Islet precursor cell (in vitro differentiated cells): ENCODE results near the gene ZFYVE26.
"Not testable (repeated sequence)": the region's sequence is repeated elsewhere in the genome, so short reads cannot be mapped to it uniquely, and the experiment has no call there.

Experiments used
- DNase-seq: peaks from one replicate; pipeline ENCODE4 v3.0.0-alpha.2; 2018

Gene ZFYVE26

GRCh38 chr14:67749341-67750084 lies 66.9 kb downstream of the ZFYVE26 start:
- DNase-seq, result no peak

- no peak for DNase-seq
Measured at GRCh38 chr14:67748312-67748711, 68.1 kb downstream of the ZFYVE26 start.

GRCh38 chr14:67746927-67747326 lies 69.5 kb downstream of the ZFYVE26 start:
- DNase-seq, result no peak

- no peak for DNase-seq
Measured at GRCh38 chr14:67744046-67744445, 72.3 kb downstream of the ZFYVE26 start.

GRCh38 chr14:67738740-67739504 lies 77.5 kb downstream of the ZFYVE26 start:
- no peak for DNase-seq

DNA sequence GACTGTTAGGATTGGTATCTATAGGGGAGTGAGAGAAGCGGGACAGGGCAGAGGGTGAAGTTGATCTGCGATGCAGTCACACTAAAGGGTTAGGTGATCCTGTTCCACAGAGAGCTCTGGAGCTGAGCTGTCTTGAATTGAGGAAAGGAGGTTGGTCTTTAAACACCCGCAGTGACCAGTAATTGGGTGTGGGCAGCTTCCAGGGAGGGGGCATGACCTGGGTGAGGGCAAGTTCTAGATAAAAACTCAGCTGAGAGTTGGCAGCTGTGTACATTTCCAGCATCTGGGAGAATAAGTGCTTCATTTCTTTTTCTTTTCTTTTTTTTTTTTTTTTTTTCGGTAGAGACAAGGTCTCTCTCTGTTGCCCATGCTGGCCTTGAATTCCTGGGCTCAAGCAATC lies 79.6 kb downstream of the ZFYVE26 start:
- DNase-seq, result no peak

- DNase-seq, result no peak
Measured at GRCh38 chr14:67735336-67736147, 80.8 kb downstream of the ZFYVE26 start.

GRCh38 chr14:67734675-67735074 lies 81.7 kb downstream of the ZFYVE26 start:
- no peak for DNase-seq

- DNase-seq, result no peak
Measured at GRCh38 chr14:67733616-67734015, 82.8 kb downstream of the ZFYVE26 start.

GRCh38 chr14:67729072-67729885 lies 87.1 kb downstream of the ZFYVE26 start:
- peak; percentile 73 for DNase-seq

DNA sequence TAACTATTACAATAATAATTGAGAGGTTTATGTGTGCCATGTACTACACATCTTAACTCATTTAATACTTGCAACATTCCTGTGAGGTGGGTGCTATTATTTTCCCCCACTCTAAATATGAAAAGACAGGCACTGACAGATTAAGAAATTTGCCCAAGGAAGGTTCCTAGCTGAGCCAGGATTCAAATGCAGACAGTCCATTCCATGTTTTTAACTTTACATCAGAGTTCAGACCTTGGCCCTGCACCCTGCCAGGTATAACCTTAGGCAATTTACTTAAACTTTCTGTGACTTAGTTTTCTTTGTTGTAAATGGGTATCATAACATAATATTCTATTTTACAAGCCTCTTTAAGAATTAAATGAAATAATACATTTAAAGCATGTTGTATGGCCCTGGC lies 88.1 kb downstream of the ZFYVE26 start:
- no peak for DNase-seq

DNA sequence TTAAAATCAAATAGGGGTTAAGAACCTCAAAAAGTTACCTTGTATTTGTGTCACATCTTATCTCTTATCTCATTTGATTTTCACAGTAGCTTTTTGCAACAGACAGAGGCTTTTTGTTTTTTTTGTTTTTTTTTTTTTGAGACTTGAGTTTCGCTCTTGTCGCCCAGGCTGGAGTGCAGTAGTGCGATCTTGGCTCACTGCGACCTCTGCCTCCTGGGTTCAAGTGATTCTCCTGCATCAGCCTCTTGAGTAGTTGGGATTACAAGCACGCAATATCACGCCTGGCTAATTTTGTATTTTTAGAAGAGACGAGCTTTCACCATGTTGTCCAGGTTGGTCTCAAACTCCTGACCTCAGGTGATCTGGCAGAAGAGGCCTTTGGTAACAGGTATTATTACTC lies 89.0 kb downstream of the ZFYVE26 start:
- DNase-seq, result no peak

GRCh38 chr14:67725171-67725570 lies 91.2 kb downstream of the ZFYVE26 start:
- DNase-seq, result no peak

GRCh38 chr14:67722293-67722692 lies 94.1 kb downstream of the ZFYVE26 start:
- DNase-seq, result peak; percentile 61

DNA sequence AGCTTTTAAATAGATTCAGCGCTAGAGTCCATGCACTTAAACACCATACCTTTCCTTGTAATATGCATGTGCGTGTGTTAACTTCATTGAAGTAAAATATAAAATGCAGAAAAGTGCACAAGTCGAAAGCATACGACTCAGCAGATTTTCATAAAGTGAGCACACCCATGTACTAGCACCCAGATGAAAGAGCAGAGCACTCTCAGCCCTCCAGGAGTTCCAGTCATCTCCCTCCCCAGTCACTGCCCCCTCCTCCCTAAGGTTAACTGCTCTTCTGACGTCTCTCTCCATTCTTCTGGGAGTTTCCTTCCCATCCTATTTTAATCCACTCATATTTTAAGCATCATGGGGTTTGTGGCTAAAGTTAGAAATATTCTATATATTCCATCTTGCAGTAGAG lies 94.5 kb downstream of the ZFYVE26 start:
- no peak for DNase-seq

DNA sequence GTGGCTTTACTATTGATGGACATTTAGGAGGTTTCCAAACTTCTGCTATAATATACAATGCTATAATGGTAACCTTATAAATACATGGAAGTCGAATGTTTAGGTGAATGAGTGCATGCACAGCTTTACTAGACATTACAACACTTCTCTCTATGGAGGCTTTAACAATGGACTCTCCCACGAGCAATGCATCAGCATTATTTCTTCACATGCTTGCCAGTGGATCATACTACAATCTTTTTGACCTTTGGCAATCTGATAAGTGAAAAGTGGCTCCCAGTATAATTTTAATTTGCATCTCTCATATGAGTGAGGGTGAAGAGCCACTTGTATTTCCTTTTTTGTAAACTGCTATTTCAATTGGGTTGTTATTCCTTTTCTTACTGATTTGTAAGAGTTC lies 96.5 kb downstream of the ZFYVE26 start:
- no peak for DNase-seq

- not testable (repeated sequence) for DNase-seq
Measured at GRCh38 chr14:67719385-67719784, 97.0 kb downstream of the ZFYVE26 start.

- DNase-seq, result no peak
Measured at GRCh38 chr14:67718265-67718664, 98.1 kb downstream of the ZFYVE26 start.

GRCh38 chr14:67717048-67717447 lies 99.3 kb downstream of the ZFYVE26 start:
- no peak for DNase-seq

- no peak for DNase-seq
Measured at GRCh38 chr14:67710209-67710608, 106.2 kb downstream of the ZFYVE26 start.

- DNase-seq, result not testable (repeated sequence)
Measured at GRCh38 chr14:67709796-67710195, 106.6 kb downstream of the ZFYVE26 start.

- DNase-seq, result not testable (repeated sequence)
Measured at GRCh38 chr14:67709346-67709745, 107.0 kb downstream of the ZFYVE26 start.

DNA sequence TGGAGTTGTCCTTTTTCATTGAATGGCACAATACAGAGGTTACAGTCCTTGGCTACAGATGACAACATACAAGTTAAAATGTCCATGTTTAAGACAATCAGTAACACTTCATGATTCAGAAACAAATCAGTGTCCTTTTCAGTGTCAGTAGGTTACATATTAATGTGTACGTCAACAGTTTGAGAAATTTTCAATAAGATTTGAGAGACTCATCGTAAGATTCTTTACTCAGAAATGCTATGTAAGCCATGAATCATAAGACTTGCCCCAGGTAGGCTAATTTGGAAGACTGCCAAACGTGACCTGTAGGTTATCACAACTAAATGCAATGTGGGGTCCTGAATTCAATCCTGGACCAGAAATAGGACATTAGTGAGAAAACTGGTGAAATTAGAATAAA lies 111.2 kb downstream of the ZFYVE26 start:
- DNase-seq, result no peak
